Measurements from ENCODE around the gene PTER. TPM values are rescaled to one million over a fixed set of nuclear protein-coding genes. Genes with fewer than 3 reads are reported as not detected.

PTER gene, protein sequence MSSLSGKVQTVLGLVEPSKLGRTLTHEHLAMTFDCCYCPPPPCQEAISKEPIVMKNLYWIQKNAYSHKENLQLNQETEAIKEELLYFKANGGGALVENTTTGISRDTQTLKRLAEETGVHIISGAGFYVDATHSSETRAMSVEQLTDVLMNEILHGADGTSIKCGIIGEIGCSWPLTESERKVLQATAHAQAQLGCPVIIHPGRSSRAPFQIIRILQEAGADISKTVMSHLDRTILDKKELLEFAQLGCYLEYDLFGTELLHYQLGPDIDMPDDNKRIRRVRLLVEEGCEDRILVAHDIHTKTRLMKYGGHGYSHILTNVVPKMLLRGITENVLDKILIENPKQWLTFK
- 13.7 TPM for total RNA-seq

DNA sequence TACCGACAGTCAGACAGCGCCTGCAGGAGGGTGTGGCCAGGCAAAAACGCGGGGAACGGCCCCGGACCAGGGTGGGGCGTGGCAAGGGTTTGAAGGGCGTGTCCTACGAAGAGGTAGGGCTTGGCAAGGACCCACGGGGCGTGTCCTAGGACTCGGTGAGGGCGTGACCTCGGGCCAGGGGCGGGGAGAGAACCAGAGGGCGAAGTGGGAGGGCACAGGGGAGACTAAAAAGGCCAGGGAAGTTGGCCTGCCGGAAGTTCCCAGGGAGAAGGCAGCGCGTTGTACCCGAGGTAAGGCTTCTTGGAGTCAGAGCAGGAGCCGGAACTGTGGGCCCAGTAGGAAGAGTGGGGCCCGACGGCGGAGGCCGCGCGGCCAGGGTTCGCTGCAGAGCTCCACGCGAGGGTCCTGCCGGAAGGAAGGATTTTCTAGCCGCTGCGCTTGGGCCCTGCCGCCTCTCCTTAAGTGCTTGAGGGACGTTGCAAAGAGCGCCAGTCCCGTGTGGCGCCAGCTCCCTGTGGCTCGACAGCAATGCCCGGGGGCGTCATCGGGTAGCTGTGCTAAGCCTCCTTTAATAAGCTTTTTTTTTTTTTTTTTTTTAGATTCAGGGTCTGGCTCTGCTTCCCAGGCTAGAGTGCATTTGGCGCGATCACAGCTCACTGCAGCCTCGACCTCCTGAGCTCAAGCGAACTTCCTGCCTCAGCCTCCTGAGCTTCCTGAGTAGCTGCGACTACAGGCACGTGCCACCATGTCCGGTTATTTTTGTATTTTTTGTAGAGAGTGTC is at the start of gene PTER:
Gene PTER, plus strand, starts transcription at position 253 of the 782 bp plus-strand sequence. CDS start 47,375 bp downstream, outside the sequence.
- Histone ChIP-seq H3K9me3 (ENCODE audit: low read depth, low read length) (no peaks in the 10 kb centered on the region), H3K4me3 (ENCODE audit: low read length) (peak within 1 kb of the TSS; percentile 70), H3K4me1 (ENCODE audit: insufficient read depth, low read length) (peaks cover 40% of the 10 kb centered on the region)

DNA sequence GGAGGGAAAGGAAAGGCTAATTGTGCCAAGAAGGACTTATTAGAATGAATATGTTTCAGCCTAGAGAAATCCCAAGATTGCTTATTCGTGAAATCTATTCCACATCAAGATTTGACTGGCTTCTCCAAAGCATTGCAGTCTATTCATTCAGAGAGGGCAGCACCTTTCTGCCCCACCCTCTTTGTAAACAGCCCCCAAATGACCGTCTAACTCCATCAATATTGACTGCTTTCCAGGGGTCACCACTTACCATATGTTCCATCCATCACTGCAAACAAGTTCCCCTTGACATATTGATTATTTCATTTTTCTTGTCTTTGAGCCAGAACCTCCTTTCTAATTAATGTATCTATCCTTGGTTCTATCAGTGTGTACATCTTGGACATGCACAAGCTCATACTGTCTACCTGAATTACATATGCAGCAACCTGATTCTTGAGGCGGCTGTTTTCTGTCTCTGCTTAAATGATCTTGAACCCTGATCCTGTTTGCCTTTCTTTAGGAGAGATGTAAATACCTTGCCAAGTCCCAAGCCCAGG is 44.2 kb upstream of the PTER start:
- no peaks in the 10 kb centered on the region for H3K4me1 ChIP-seq (ENCODE audit: insufficient read depth, low read length)
- H3K4me3 ChIP-seq (ENCODE audit: low read length) = no peak overlapping the region
- no peaks in the 10 kb centered on the region for H3K9me3 ChIP-seq (ENCODE audit: low read depth, low read length)
- H3K27me3 ChIP-seq (ENCODE audit: insufficient read depth, low read length) = no peaks in the 10 kb centered on the region

More for the DNA sequence above, at the start of gene PTER:
- no peaks in the 10 kb centered on the region for H3K27me3 ChIP-seq (ENCODE audit: insufficient read depth, low read length)

DNA sequence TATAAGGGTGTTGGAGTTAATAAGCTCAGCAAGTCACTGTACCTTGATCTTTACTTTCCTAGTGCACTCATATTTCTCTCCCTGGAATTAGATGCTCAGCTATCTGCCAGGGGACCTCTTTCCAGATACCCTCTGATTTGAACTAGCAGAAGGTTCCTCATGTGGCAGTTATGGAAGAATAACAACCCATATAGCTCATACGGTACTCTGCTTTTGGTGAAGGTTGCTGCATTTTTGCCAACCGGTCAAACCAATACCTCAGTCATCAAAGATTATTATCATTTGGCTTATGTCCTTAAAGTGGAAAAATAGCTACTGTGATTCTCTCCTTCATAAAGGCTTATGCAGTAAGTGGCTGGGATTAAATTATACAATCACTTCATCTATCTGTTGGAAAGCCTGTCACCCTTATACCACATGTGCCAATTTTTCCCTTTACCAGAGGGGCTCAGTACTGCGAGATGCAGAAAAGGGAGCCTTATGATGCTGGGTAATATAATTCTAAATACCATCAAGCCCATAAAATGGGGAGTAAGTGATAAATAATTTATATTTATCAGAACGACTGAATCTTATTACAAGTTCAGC is 43.4 kb upstream of the PTER start:
- Histone ChIP-seq H3K27me3 (ENCODE audit: insufficient read depth, low read length) (no peaks in the 10 kb centered on the region), H3K4me3 (ENCODE audit: low read length) (no peak overlapping the region), H3K4me1 (ENCODE audit: insufficient read depth, low read length) (no peaks in the 10 kb centered on the region), H3K9me3 (ENCODE audit: low read depth, low read length) (no peaks in the 10 kb centered on the region)

DNA sequence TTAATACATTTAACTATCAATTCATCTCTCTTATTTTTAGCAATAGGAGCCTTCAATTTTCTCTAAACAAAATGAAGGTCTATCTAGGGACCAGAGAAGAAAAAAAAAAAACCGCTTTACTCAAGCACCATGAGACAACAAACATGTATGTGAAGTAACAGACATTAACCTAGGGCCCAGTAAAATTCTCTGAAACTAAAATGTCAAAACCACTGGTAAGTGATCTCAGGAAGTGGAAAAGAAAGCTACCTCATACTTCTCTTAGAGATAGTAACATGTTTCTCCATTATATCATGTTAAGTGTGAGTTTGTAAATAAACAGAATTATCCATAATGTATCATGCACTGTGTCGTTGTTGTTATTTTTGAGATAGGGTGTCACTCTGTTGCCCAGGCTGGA is 35.4 kb upstream of the PTER start:
- no peak overlapping the region for H3K4me3 ChIP-seq (ENCODE audit: low read length)
- H3K9me3 ChIP-seq (ENCODE audit: low read depth, low read length) = no peaks in the 10 kb centered on the region
- no peaks in the 10 kb centered on the region for H3K27me3 ChIP-seq (ENCODE audit: insufficient read depth, low read length)
- H3K4me1 ChIP-seq (ENCODE audit: insufficient read depth, low read length) = no peaks in the 10 kb centered on the region

DNA sequence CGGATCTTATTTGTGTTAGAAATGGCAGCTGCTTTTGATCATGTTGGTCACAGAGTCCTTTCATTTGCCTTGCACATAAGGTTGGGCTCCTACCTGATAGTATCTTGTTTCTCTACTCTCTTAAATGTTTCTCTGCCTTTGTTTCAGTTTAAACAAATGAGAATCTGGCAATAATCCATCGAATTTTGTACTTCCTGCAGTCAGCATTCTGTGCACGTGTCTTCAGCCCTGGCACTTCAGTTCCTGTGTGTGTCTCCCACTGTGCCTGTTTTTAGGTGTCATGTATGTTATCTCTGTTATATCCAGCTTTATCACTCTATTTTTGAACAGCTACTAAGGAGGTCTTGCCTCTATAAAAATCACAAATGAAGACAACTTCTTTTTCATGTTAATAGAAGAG is 28.4 kb upstream of the PTER start:
- no peak overlapping the region for H3K4me3 ChIP-seq (ENCODE audit: low read length)
- no peaks in the 10 kb centered on the region for H3K27me3 ChIP-seq (ENCODE audit: insufficient read depth, low read length)
- no peaks in the 10 kb centered on the region for H3K4me1 ChIP-seq (ENCODE audit: insufficient read depth, low read length)
- H3K9me3 ChIP-seq (ENCODE audit: low read depth, low read length) = no peaks in the 10 kb centered on the region

DNA sequence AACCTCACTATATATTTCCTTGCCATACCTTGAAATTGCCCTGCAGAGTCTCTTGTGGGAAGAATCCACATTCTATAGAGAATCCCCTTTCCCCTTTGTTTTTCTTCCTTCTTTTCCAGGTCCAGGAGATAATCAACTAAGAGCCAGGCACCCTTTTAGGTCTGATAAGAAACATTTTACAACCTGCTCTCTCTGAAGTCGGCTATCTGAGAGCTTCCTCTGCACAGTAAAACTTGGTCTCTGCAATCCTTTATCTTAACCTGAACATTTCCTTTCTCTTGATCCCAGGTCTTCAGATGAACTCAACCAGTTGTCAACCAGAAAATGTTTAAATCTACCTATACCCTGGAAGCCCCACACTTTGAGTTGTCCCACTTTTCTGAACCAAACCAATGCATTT is 19.5 kb upstream of the PTER start:
- H3K4me1 ChIP-seq (ENCODE audit: insufficient read depth, low read length) = no peaks in the 10 kb centered on the region
- no peaks in the 10 kb centered on the region for H3K9me3 ChIP-seq (ENCODE audit: low read depth, low read length)
- no peaks in the 10 kb centered on the region for H3K27me3 ChIP-seq (ENCODE audit: insufficient read depth, low read length)
- H3K4me3 ChIP-seq (ENCODE audit: low read length) = no peak overlapping the region

DNA sequence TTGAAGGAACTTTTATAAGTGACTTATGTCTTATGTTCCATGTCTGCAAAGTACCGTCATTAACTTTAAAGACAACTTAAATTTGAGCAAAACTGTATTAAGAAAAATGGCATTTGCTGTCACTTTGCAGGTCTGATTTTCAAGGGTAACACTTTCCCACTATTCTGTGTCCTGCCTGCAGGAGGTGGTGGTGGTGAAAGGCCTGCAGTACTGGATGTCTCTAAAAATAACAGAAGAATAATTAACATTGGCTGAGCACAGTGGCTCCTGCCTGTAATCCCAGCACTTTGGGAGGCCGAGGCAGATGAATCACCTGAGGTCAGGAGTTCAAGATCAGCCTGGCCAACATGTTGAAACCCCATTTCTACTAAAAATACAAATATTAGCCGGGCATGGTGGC is 13.2 kb upstream of the PTER start:
- no peaks in the 10 kb centered on the region for H3K9me3 ChIP-seq (ENCODE audit: low read depth, low read length)
- H3K4me1 ChIP-seq (ENCODE audit: insufficient read depth, low read length) = no peaks in the 10 kb centered on the region
- H3K27me3 ChIP-seq (ENCODE audit: insufficient read depth, low read length) = no peaks in the 10 kb centered on the region
- no peak overlapping the region for H3K4me3 ChIP-seq (ENCODE audit: low read length)

DNA sequence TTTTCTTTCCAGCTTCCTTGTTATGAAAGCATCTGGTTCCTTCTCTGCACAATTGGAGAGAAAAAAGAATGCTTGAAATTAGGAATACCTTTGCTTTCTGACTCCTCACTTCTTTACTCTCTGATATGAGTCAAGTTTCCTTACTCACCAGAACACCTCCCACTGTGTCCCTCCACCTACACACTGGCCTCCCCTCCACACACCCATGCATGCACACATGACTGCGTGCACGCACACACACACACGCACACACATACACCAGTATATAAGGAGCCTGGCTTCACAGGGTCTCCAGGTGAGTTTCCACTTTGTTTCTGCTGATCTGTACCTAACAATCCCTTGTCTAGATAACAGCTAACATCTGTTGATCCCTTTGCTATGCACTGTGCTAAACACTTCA is 11.4 kb upstream of the PTER start:
- H3K4me3 ChIP-seq (ENCODE audit: low read length) = no peak overlapping the region

DNA sequence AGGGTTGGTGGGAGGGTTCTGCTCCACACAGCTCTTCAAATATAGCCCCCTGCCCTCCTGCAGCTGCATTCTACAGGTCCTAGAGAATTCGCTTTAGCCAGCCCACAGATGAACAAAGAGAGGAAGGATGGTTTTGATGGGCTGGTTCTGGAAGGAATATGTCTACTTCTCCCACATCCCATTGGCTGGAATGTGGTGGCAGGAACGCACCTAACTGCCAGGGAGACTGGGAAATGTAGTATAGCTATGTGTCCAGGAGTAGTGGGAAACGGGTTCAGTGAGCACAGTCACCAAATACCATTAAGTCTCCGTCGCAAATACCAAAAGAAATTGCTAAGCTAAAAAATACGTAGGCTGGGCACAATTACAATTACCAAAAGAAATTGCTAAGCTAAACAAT is 7.3 kb upstream of the PTER start:
- H3K4me1 ChIP-seq (ENCODE audit: insufficient read depth, low read length) = no peaks in the 10 kb centered on the region
- no peaks in the 10 kb centered on the region for H3K9me3 ChIP-seq (ENCODE audit: low read depth, low read length)
- no peaks in the 10 kb centered on the region for H3K27me3 ChIP-seq (ENCODE audit: insufficient read depth, low read length)
- H3K4me3 ChIP-seq (ENCODE audit: low read length) = no peak overlapping the region

More for the DNA sequence above, 11.4 kb upstream of the PTER start:
- H3K27me3 ChIP-seq (ENCODE audit: insufficient read depth, low read length) = no peaks in the 10 kb centered on the region
- H3K9me3 ChIP-seq (ENCODE audit: low read depth, low read length) = no peaks in the 10 kb centered on the region
- no peaks in the 10 kb centered on the region for H3K4me1 ChIP-seq (ENCODE audit: insufficient read depth, low read length)

DNA sequence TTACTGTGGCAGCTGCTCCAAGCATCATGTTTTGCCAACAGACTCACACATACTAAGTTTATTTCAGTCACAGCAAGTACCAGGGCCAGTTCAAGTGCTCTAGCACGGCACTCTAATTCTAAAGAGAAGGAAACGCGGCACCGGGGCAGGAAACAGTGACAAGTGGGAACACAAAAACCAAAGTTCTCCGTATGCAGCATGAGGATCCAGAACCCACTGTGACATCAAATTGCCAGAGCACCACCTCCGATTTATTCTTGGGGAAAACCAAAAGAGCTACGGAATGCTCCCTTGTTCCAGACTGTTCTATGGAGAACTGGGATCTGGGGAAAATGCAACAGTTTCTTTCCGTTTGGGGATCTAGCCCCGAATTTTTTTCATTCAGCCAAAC is 448 bp upstream of the PTER start:
- no peaks in the 10 kb centered on the region for H3K27me3 ChIP-seq (ENCODE audit: insufficient read depth, low read length)
- peaks cover 38% of the 10 kb centered on the region for H3K4me1 ChIP-seq (ENCODE audit: insufficient read depth, low read length)
- no peaks in the 10 kb centered on the region for H3K9me3 ChIP-seq (ENCODE audit: low read depth, low read length)
- peak overlapping the region; percentile 70 for H3K4me3 ChIP-seq (ENCODE audit: low read length)

DNA sequence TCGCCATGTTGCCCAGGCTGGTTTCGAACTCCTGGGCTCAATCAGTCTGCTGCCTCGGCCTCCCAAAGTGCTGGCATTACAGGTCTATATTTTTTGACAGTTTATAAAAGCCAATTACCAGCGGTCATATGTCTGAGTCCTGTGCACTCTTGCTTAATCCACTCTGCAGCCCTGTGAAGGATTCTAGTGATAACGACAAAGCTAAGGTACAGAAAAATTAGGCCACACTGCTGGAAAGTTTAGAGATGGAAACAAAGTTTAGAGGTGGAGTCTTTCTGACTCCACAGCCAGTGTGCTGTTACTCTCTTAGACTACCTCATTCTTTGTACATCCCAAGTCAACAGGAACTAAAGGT is 707 bp downstream of the PTER start:
- no peaks in the 10 kb centered on the region for H3K9me3 ChIP-seq (ENCODE audit: low read depth, low read length)
- H3K4me1 ChIP-seq (ENCODE audit: insufficient read depth, low read length) = peaks cover 40% of the 10 kb centered on the region
- no peaks in the 10 kb centered on the region for H3K27me3 ChIP-seq (ENCODE audit: insufficient read depth, low read length)
- peak overlapping the region; percentile 70 for H3K4me3 ChIP-seq (ENCODE audit: low read length)

DNA sequence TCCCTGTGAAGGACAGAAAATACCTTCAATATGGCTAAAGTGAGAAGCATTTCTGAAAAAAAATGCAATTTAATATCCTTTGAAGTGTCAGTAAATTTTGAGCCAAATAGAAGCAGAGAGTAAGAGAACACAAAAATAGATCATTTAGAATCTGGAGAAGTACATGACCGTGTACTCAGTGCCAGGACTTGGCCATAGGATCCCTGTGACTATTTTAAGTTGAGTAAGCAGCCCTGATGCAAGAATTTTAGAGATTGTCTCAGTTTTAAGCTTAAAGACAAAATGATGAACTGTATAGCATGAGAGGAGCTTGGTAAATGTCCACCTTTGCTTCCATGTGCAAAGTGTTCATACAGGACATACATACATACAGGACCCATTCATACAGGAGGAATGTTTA is 2.5 kb downstream of the PTER start:
- H3K4me3 ChIP-seq (ENCODE audit: low read length) = no peak overlapping the region
- H3K4me1 ChIP-seq (ENCODE audit: insufficient read depth, low read length) = peaks cover 40% of the 10 kb centered on the region
- H3K27me3 ChIP-seq (ENCODE audit: insufficient read depth, low read length) = no peaks in the 10 kb centered on the region
- H3K9me3 ChIP-seq (ENCODE audit: low read depth, low read length) = no peaks in the 10 kb centered on the region

DNA sequence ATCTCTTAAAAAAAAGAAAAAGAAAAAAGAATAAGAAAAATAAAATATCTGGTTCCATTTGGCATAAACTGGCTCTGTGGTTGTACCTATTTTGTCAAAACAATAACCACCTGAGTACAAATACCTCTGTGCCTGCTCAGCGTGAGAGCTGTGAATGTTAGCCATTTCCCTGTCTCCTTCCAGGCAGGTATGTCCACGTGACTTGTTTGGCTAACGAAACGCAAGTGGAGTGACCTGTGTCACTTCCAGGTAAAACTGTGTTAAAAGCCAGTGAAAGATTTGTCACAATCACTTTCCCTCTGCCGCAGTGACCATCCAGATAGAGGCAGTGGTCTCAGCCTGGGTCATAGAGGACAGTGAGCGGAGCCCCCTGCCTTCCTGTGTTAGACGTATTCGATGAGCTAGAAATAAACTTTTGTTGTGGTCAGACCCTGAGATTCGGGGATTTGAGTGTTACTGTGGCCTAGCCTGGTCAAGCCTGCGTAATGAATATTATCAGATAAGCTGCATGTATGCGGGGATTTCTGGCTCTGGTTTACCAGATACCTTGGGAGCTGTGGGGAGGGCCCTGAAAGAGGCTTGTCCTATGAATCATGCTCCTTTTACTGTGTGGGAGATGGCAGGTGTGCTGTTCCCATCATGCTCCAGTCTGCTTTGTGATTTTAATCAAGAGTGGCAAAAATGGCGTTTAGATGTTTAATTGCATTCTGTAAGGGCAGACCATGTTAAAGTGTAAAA is 3.8 kb downstream of the PTER start:
- Histone ChIP-seq H3K9me3 (ENCODE audit: low read depth, low read length) (no peaks in the 10 kb centered on the region), H3K4me3 (ENCODE audit: low read length) (no peak overlapping the region), H3K4me1 (ENCODE audit: insufficient read depth, low read length) (peaks cover 40% of the 10 kb centered on the region), H3K27me3 (ENCODE audit: insufficient read depth, low read length) (no peaks in the 10 kb centered on the region)

DNA sequence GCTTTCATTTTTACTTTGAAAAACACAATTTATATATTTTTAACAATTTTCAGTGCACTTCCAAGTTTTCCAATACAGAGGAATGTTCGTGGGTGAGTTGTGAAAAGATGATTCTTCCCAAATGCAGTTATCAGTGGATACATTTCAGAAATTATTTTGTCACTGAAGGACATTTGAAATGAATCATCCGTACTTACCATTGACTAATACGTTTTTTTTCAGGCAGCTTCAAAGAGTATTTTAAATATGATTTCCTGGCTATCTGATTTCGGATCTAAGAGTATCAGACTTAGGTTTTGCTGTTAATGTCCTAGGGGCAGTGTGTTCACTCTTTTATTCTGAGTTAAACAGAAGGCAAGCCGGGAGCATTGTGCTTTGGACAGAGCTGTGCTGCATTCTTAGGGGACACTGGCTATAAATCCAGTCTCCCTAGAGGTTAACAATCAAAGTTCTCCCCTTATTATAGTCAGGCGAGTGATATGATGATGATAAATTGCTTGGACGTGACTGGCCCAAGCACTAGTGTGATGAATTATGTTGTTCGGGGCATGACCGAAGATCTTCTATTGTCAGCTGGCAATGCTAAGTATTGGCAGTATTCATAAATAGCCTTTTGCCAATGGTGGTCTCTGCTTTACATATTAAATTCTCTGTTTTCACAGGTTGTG is 4.5 kb downstream of the PTER start:
- H3K9me3 ChIP-seq (ENCODE audit: low read depth, low read length) = no peaks in the 10 kb centered on the region
- no peak overlapping the region for H3K4me3 ChIP-seq (ENCODE audit: low read length)
- H3K27me3 ChIP-seq (ENCODE audit: insufficient read depth, low read length) = no peaks in the 10 kb centered on the region
- peaks cover 37% of the 10 kb centered on the region for H3K4me1 ChIP-seq (ENCODE audit: insufficient read depth, low read length)

Data from mononuclear cell (primary cell).